ENCODE data around the gene ETV3.
A peak's percentile ranks its signal among the peaks of the same experiment; 100 is the strongest.
"Not testable (repeated sequence)": the region's sequence is repeated elsewhere in the genome, so short reads cannot be mapped to it uniquely, and the experiment has no call there.

Gene ETV3

DNA sequence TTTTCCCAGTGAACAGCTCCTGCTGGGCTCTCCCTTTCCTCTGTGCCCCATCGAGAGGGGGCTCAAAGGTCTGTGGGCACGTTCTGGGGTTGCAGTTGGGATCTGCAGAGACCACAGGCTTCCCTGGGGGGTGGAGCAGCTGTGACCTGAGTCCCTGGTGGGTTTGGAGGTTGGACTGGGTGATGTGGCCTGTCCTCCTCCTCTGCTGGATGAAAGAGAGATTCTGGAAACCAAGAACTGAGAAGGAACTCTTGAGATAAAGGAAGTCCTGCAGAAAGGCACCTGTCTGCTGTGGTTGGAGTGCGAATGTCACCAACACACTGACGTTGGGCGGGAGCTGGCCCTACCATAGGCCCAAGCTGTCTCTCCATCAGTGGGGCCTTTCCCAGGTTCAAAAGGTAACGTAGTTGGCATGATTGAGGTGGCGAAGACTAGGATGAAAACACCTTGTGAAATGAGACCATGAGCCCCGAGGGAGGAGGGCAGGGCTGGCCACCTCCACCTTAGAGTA, 35.8 kb upstream of the ETV3 start:
- Histone ChIP-seq H3K4me1 (ENCODE audit: control insufficient read depth in 1 of 2, insufficient read depth in 2 of 2, low read length in 2 of 2) (no peaks in the 10 kb centered on the region), H3K27me3 (ENCODE audit: control insufficient read depth in 1 of 2, insufficient read depth in 2 of 2, low read length in 2 of 2) (no peaks in the 10 kb centered on the region), H3K27ac (ENCODE audit: low read depth, low read length) (no peak overlapping the region), H3K9ac (ENCODE audit: low read depth in 1 of 2, low read length in 2 of 2) (no peak overlapping the region), H3K9me3 (ENCODE audit: control insufficient read depth in 1 of 2, low read length in 2 of 2) (no peaks in the 10 kb centered on the region), H3K36me3 (ENCODE audit: control insufficient read depth in 1 of 2, insufficient read depth in 2 of 2, low read length in 2 of 2) (no peaks in the 10 kb centered on the region), H3K4me3 (ENCODE audit: low read depth in 1 of 2, low read length in 2 of 2) (no peak overlapping the region)

- H3K4me1 ChIP-seq (ENCODE audit: control insufficient read depth in 1 of 2, insufficient read depth in 2 of 2, low read length in 2 of 2); H3K36me3 ChIP-seq (ENCODE audit: control insufficient read depth in 1 of 2, insufficient read depth in 2 of 2, low read length in 2 of 2); H3K9ac ChIP-seq (ENCODE audit: low read depth in 1 of 2, low read length in 2 of 2); H3K4me3 ChIP-seq (ENCODE audit: low read depth in 1 of 2, low read length in 2 of 2); H3K27me3 ChIP-seq (ENCODE audit: control insufficient read depth in 1 of 2, insufficient read depth in 2 of 2, low read length in 2 of 2); H3K27ac ChIP-seq (ENCODE audit: low read depth, low read length); H3K9me3 ChIP-seq (ENCODE audit: control insufficient read depth in 1 of 2, low read length in 2 of 2): not testable (repeated sequence)
Observed at GRCh38 chr1:157173241-157173640, 35.0 kb upstream of the ETV3 start.

DNA sequence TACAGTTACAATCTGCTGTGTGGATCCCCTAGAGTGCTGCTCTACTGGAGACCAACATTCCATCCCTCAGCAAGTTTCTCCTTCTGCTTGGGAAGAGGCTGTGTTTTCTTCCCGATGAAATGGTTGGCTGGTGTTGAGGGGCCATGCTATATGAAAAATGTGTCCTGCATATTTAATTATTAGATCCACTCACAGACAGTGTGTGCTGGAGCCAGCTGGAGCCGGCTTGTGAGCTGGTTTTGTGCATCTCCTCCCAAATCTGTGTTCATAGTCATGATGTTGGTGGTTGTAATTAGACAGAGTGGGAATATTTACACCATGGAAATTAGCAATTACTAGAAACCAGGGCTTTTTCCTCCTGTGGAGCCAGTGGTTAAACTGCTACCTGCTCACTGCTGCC, 34.4 kb upstream of the ETV3 start:
- not testable (repeated sequence) for H3K4me1 ChIP-seq (ENCODE audit: control insufficient read depth in 1 of 2, insufficient read depth in 2 of 2, low read length in 2 of 2); H3K27ac ChIP-seq (ENCODE audit: low read depth, low read length); H3K9ac ChIP-seq (ENCODE audit: low read depth in 1 of 2, low read length in 2 of 2)

DNA sequence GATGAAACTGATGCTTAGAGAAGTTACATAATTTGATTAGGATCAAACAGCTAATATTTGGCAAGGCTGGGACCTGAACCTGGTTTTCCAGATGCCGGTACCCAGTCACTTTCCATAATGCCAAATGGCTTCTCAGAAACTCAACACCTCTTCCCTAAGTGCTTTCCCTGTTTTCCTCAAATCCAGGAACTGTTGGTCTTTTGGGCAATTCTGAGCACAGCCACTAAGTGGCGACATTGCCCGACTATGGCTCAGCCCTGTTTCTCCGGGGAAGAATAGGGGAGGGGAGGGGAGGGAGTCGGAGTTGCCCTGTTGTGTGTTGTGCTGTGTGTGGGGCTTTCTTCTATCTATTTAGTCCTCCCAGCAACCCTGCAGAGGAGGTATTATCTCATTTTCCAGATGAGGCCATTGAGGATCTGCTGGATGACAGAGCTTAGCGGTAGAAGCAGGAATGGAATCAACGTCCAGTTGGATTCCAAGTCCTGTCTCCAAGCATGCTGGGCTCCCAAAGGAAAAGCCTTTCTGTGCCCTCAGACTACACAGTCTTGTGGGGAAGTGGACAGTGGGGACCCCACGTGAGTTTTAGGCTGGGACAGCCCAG, 33.8 kb upstream of the ETV3 start:
- not testable (repeated sequence) for H3K9me3 ChIP-seq (ENCODE audit: control insufficient read depth in 1 of 2, low read length in 2 of 2)

More for the DNA sequence above, 34.4 kb upstream of the ETV3 start:
- not testable (repeated sequence) for H3K4me3 ChIP-seq (ENCODE audit: low read depth in 1 of 2, low read length in 2 of 2); H3K27me3 ChIP-seq (ENCODE audit: control insufficient read depth in 1 of 2, insufficient read depth in 2 of 2, low read length in 2 of 2); H3K9me3 ChIP-seq (ENCODE audit: control insufficient read depth in 1 of 2, low read length in 2 of 2); H3K36me3 ChIP-seq (ENCODE audit: control insufficient read depth in 1 of 2, insufficient read depth in 2 of 2, low read length in 2 of 2)

DNA sequence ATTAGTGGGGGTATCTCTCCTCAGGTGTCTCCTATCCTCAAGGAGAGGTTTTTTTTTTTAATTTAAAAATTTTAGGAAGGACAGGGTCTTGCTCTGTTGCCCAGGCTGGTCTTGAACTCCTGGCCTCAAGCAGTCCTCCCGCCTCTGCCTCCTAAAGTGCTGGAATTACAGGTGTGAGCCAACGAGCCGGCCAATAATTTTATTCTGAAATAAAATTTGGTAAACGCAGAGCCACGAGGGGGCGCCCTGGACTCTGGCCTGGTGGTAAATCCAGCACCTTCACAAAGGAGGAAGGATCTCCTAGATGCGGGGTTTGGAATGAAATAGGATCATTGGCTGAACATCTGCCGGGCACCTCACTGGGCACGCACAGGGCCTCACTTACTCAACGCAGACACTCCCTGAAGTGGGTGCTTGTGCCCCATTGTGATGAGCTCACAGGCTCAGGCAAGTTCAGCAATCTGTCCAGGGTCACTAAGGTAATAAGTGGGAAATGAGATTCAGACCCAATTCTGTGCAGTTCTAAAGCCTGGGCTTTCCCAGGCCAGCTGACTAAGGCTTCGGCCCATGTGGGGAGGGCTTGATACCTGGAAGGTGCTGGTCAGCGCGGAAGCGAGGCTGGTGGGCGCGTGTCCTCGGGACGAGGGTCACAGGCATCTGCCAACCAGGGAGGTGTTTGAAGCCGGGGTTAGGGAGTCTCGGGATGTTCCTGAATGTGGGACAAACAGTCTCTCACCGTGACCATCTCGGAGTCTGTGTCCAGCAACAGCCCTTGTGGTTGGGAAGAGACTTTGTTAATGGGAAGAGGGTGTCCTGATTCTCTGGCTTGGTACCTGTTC, 32.7 kb upstream of the ETV3 start:
- H3K36me3 ChIP-seq (ENCODE audit: control insufficient read depth in 1 of 2, insufficient read depth in 2 of 2, low read length in 2 of 2) = no peaks in the 10 kb centered on the region
- H3K27ac ChIP-seq (ENCODE audit: low read depth, low read length) = no peak overlapping the region

More for the DNA sequence above, 33.8 kb upstream of the ETV3 start:
- H3K27ac ChIP-seq (ENCODE audit: low read depth, low read length); H3K4me3 ChIP-seq (ENCODE audit: low read depth in 1 of 2, low read length in 2 of 2); H3K36me3 ChIP-seq (ENCODE audit: control insufficient read depth in 1 of 2, insufficient read depth in 2 of 2, low read length in 2 of 2); H3K9ac ChIP-seq (ENCODE audit: low read depth in 1 of 2, low read length in 2 of 2); H3K4me1 ChIP-seq (ENCODE audit: control insufficient read depth in 1 of 2, insufficient read depth in 2 of 2, low read length in 2 of 2); H3K27me3 ChIP-seq (ENCODE audit: control insufficient read depth in 1 of 2, insufficient read depth in 2 of 2, low read length in 2 of 2): not testable (repeated sequence)

GRCh38 chr1:157168015-157168414, 29.8 kb upstream of the ETV3 start:
- Histone ChIP-seq H3K36me3 (ENCODE audit: control insufficient read depth in 1 of 2, insufficient read depth in 2 of 2, low read length in 2 of 2) (no peaks in the 10 kb centered on the region), H3K4me3 (ENCODE audit: low read depth in 1 of 2, low read length in 2 of 2) (no peak overlapping the region), H3K27me3 (ENCODE audit: control insufficient read depth in 1 of 2, insufficient read depth in 2 of 2, low read length in 2 of 2) (no peaks in the 10 kb centered on the region), H3K9me3 (ENCODE audit: control insufficient read depth in 1 of 2, low read length in 2 of 2) (no peaks in the 10 kb centered on the region), H3K4me1 (ENCODE audit: control insufficient read depth in 1 of 2, insufficient read depth in 2 of 2, low read length in 2 of 2) (peaks cover 0 to 6% of the 10 kb centered on the region in 2 donors), H3K9ac (ENCODE audit: low read depth in 1 of 2, low read length in 2 of 2) (no peak overlapping the region), H3K27ac (ENCODE audit: low read depth, low read length) (no peak overlapping the region)

More for the DNA sequence above, 32.7 kb upstream of the ETV3 start:
- no peaks in the 10 kb centered on the region for H3K9me3 ChIP-seq (ENCODE audit: control insufficient read depth in 1 of 2, low read length in 2 of 2)
- no peak overlapping the region for H3K4me3 ChIP-seq (ENCODE audit: low read depth in 1 of 2, low read length in 2 of 2)
- H3K4me1 ChIP-seq (ENCODE audit: control insufficient read depth in 1 of 2, insufficient read depth in 2 of 2, low read length in 2 of 2) = no peaks in the 10 kb centered on the region
- H3K9ac ChIP-seq (ENCODE audit: low read depth in 1 of 2, low read length in 2 of 2) = no peak overlapping the region
- H3K27me3 ChIP-seq (ENCODE audit: control insufficient read depth in 1 of 2, insufficient read depth in 2 of 2, low read length in 2 of 2) = no peaks in the 10 kb centered on the region

DNA sequence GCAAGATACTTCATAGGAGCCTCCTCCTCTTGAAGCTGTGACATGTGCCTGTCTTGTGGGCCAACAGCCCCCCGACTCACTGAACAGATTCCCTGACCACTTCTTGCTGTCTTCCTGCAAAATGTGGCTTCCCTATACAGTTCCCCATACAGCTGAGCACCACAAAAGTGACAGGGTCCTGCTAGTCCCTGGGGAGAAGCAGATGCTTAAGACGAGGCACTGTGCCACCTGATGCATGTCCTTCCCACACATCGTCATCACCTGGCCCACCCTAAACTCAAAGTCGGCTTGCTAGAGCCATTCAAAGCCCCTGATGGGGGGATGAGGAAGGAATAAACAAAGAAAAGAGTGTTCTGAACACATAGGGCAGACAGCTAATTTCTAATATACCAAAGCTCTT, 29.2 kb upstream of the ETV3 start:
- H3K27me3 ChIP-seq (ENCODE audit: control insufficient read depth in 1 of 2, insufficient read depth in 2 of 2, low read length in 2 of 2) = no peaks in the 10 kb centered on the region
- H3K4me1 ChIP-seq (ENCODE audit: control insufficient read depth in 1 of 2, insufficient read depth in 2 of 2, low read length in 2 of 2) = peaks cover 0 to 6% of the 10 kb centered on the region in 2 donors
- H3K4me3 ChIP-seq (ENCODE audit: low read depth in 1 of 2, low read length in 2 of 2) = no peak overlapping the region
- no peak overlapping the region for H3K9ac ChIP-seq (ENCODE audit: low read depth in 1 of 2, low read length in 2 of 2)
- H3K9me3 ChIP-seq (ENCODE audit: control insufficient read depth in 1 of 2, low read length in 2 of 2) = no peaks in the 10 kb centered on the region
- no peaks in the 10 kb centered on the region for H3K36me3 ChIP-seq (ENCODE audit: control insufficient read depth in 1 of 2, insufficient read depth in 2 of 2, low read length in 2 of 2)
- no peak overlapping the region for H3K27ac ChIP-seq (ENCODE audit: low read depth, low read length)

DNA sequence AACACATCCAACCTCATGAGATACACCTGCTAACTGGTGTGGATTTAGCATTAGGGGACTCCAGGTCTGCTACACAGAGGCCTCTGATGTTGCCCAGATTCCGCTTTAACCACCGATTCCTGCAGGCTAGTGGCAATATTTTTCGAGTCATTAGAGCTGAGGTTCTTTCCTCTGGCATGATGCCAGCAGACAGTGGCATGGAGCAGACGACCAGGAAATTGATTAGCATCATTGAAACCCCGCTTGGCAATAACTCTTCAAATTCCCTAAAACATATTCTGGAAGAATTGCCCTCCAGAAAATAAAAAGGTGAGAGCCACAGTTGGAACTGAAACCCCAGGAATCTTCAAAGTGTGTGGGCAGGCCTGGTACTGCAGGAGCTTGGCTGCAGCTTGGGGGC, 28.4 kb upstream of the ETV3 start:
- Histone ChIP-seq H3K4me3 (ENCODE audit: low read depth in 1 of 2, low read length in 2 of 2) (no peak overlapping the region), H3K27me3 (ENCODE audit: control insufficient read depth in 1 of 2, insufficient read depth in 2 of 2, low read length in 2 of 2) (no peaks in the 10 kb centered on the region), H3K4me1 (ENCODE audit: control insufficient read depth in 1 of 2, insufficient read depth in 2 of 2, low read length in 2 of 2) (peaks cover 0 to 6% of the 10 kb centered on the region in 2 donors), H3K36me3 (ENCODE audit: control insufficient read depth in 1 of 2, insufficient read depth in 2 of 2, low read length in 2 of 2) (no peaks in the 10 kb centered on the region), H3K9me3 (ENCODE audit: control insufficient read depth in 1 of 2, low read length in 2 of 2) (no peaks in the 10 kb centered on the region), H3K9ac (ENCODE audit: low read depth in 1 of 2, low read length in 2 of 2) (no peak overlapping the region), H3K27ac (ENCODE audit: low read depth, low read length) (no peak overlapping the region)

- Histone ChIP-seq H3K36me3 (ENCODE audit: control insufficient read depth in 1 of 2, insufficient read depth in 2 of 2, low read length in 2 of 2) (no peaks in the 10 kb centered on the region), H3K9ac (ENCODE audit: low read depth in 1 of 2, low read length in 2 of 2) (peak overlapping the region in 1 of 2 donors; percentile 38), H3K4me3 (ENCODE audit: low read depth in 1 of 2, low read length in 2 of 2) (peak overlapping the region in 1 of 2 donors; percentile 51), H3K4me1 (ENCODE audit: control insufficient read depth in 1 of 2, insufficient read depth in 2 of 2, low read length in 2 of 2) (peaks cover 0 to 6% of the 10 kb centered on the region in 2 donors), H3K27ac (ENCODE audit: low read depth, low read length) (no peak overlapping the region), H3K27me3 (ENCODE audit: control insufficient read depth in 1 of 2, insufficient read depth in 2 of 2, low read length in 2 of 2) (no peaks in the 10 kb centered on the region), H3K9me3 (ENCODE audit: control insufficient read depth in 1 of 2, low read length in 2 of 2) (no peaks in the 10 kb centered on the region)
Observed at GRCh38 chr1:157163273-157164127, 25.3 kb upstream of the ETV3 start.

- Histone ChIP-seq H3K27ac (ENCODE audit: low read depth, low read length) (no peak overlapping the region), H3K36me3 (ENCODE audit: control insufficient read depth in 1 of 2, insufficient read depth in 2 of 2, low read length in 2 of 2) (no peaks in the 10 kb centered on the region), H3K27me3 (ENCODE audit: control insufficient read depth in 1 of 2, insufficient read depth in 2 of 2, low read length in 2 of 2) (no peaks in the 10 kb centered on the region), H3K9me3 (ENCODE audit: control insufficient read depth in 1 of 2, low read length in 2 of 2) (no peaks in the 10 kb centered on the region), H3K4me1 (ENCODE audit: control insufficient read depth in 1 of 2, insufficient read depth in 2 of 2, low read length in 2 of 2) (peaks cover 0 to 6% of the 10 kb centered on the region in 2 donors), H3K4me3 (ENCODE audit: low read depth in 1 of 2, low read length in 2 of 2) (no peak overlapping the region), H3K9ac (ENCODE audit: low read depth in 1 of 2, low read length in 2 of 2) (no peak overlapping the region)
Observed at GRCh38 chr1:157162345-157162744, 24.1 kb upstream of the ETV3 start.

All from duodenal mucosa (tissue), 2 donors.